Lung microvascular endothelial cell (primary cell): Measurements from ENCODE around the gene OR10J1. TPM values are rescaled to one million over a fixed set of nuclear protein-coding genes. Genes with fewer than 3 reads are reported as not detected.

Experiments used
- total RNA-seq: library from RNA; depleted of rRNA; stranded (reverse); fragments of >200 nt; gene quantifications from 2 replicates; pipeline ENCODE4 v1.2.1, GENCODE V29; 2014

OR10J1 gene
- total RNA-seq, 1 donor from 2014 or later: not detected

Other genes with a start within 250 kb of the OR10J1 start
- under 0.01 TPM in 1 of 2 replicates, not detected in the other for gene ACKR1, start 234.8 kb upstream of the OR10J1 start, total RNA-seq
- gene FCER1A, start 137.4 kb upstream of the OR10J1 start, total RNA-seq: not detected in 2 replicates
- gene OR10J4, start 7.5 kb upstream of the OR10J1 start, total RNA-seq: not detected in 2 replicates
- not detected in 2 replicates for gene OR10J5, start 96.3 kb downstream of the OR10J1 start, total RNA-seq
- not detected in 2 replicates for gene APCS, start 148.1 kb downstream of the OR10J1 start, total RNA-seq